GM19099 (cell line): ENCODE data around the gene FSCN2.
A peak's percentile ranks its signal among the peaks of the same experiment; 100 is the strongest.

Source experiments
- POLR2A ChIP-seq: IDR thresholded peaks from 3 replicates; pipeline ENCODE4 v1.6.1; 2011; ENCODE audit warnings: low read depth; ENCODE audit not compliant: insufficient read length; ENCODE audit errors: extremely low read depth

The FSCN2 gene

GRCh38 chr17:81487487-81488275, 40.5 kb upstream of the FSCN2 start:
- TF ChIP-seq POLR2A: peak; percentile 90

GRCh38 chr17:81488276-81488860, 39.8 kb upstream of the FSCN2 start:
- no peak for TF ChIP-seq POLR2A

GRCh38 chr17:81489012-81489997, 38.9 kb upstream of the FSCN2 start:
- TF ChIP-seq POLR2A: no peak

- TF ChIP-seq POLR2A: no peak
Observed at GRCh38 chr17:81489998-81490992, 37.9 kb upstream of the FSCN2 start.

GRCh38 chr17:81491181-81491581, 37.0 kb upstream of the FSCN2 start:
- TF ChIP-seq POLR2A: no peak

- no peak for TF ChIP-seq POLR2A
Observed at GRCh38 chr17:81491761-81492160, 36.4 kb upstream of the FSCN2 start.

GRCh38 chr17:81492202-81492601, 36.0 kb upstream of the FSCN2 start:
- TF ChIP-seq POLR2A: no peak

- TF ChIP-seq POLR2A: no peak
Observed at GRCh38 chr17:81492706-81493105, 35.5 kb upstream of the FSCN2 start.

- TF ChIP-seq POLR2A: no peak
Observed at GRCh38 chr17:81493198-81494038, 34.8 kb upstream of the FSCN2 start.

- TF ChIP-seq POLR2A: no peak
Observed at GRCh38 chr17:81494626-81495377, 33.4 kb upstream of the FSCN2 start.

- TF ChIP-seq POLR2A: no peak
Observed at GRCh38 chr17:81498953-81499600, 29.1 kb upstream of the FSCN2 start.

GRCh38 chr17:81499601-81499970, 28.6 kb upstream of the FSCN2 start:
- TF ChIP-seq POLR2A: no peak

- TF ChIP-seq POLR2A: no peak
Observed at GRCh38 chr17:81500047-81500446, 28.1 kb upstream of the FSCN2 start.
